IgD-negative memory B cell (primary cell): ENCODE data around the gene KCNQ1. TPM values are rescaled to one million over a fixed set of nuclear protein-coding genes. Genes with fewer than 3 reads are reported as not detected.

ENCODE experiments used
- H3K27ac Mint-ChIP-seq, 3 donors: one replicate each; pipeline ENCODE4 v1.8.0; 2020 to 2022; ENCODE audit warnings: mild to moderate bottlenecking in 3 of 3, mixed read lengths in 3 of 3, moderate library complexity in 1 of 3
- H3K27me3 Mint-ChIP-seq: one replicate; pipeline ENCODE4 v1.8.0; 2021; ENCODE audit warnings: mixed read lengths
- H3K36me3 Mint-ChIP-seq: one replicate; pipeline ENCODE4 v1.8.0; 2020; ENCODE audit warnings: mild to moderate bottlenecking, mixed read lengths
- H3K4me1 Mint-ChIP-seq, 3 donors: one replicate each; pipeline ENCODE4 v1.8.0; 2020 to 2022; ENCODE audit warnings: mixed read lengths in 3 of 3, mild to moderate bottlenecking in 1 of 3
- H3K4me3 Mint-ChIP-seq, 4 donors: one replicate each; pipeline ENCODE4 v1.8.0; 2020 to 2022; ENCODE audit warnings: mild to moderate bottlenecking in 4 of 4, mixed read lengths in 4 of 4, moderate library complexity in 3 of 4
- H3K9me3 Mint-ChIP-seq, 3 donors: one replicate each; pipeline ENCODE4 v1.8.0; 2020 to 2021; ENCODE audit warnings: mixed read lengths in 3 of 3, mild to moderate bottlenecking in 1 of 3
- polyA plus RNA-seq: library from polyadenylated mRNA; unstranded; fragments of 300-500 nt; fragmentation: Illumina TruSeq; gene quantifications from one replicate; pipeline ENCODE4 v1.2.3, GENCODE V29; 2021

The KCNQ1 gene
- polyA plus RNA-seq, 1 donor from 2014 or later: 20.5 TPM

- peaks cover 1% of the 10 kb centered on the region for H3K27me3 Mint-ChIP-seq
- no peak overlapping the region for H3K4me3 Mint-ChIP-seq
- H3K9me3 Mint-ChIP-seq: no peaks in the 10 kb centered on the region
- peaks cover 7% of the 10 kb centered on the region for H3K36me3 Mint-ChIP-seq
- peaks cover 0 to 4% (median 0%) of the 10 kb centered on the region in 3 donors for H3K4me1 Mint-ChIP-seq
- H3K27ac Mint-ChIP-seq: peak overlapping the region in 1 of 3 donors; percentile 45
These were observed 282.2 kb downstream of the KCNQ1 start for GRCh38 chr11:2726964-2727363.

- Mint-ChIP-seq H3K4me3 (no peak overlapping the region), H3K27me3 (peaks cover 1% of the 10 kb centered on the region), H3K36me3 (peaks cover 6% of the 10 kb centered on the region), H3K9me3 (no peaks in the 10 kb centered on the region), H3K4me1 (peaks cover 0 to 4% (median 0%) of the 10 kb centered on the region in 3 donors), H3K27ac (no peak overlapping the region)
These were observed 283.4 kb downstream of the KCNQ1 start for GRCh38 chr11:2728128-2728662.

GRCh38 chr11:2728663-2729332 is 284.0 kb downstream of the KCNQ1 start:
- H3K9me3 Mint-ChIP-seq: no peaks in the 10 kb centered on the region
- peak overlapping the region in 1 of 3 donors; percentile 27 for H3K27ac Mint-ChIP-seq
- H3K36me3 Mint-ChIP-seq: peaks cover 7% of the 10 kb centered on the region
- H3K27me3 Mint-ChIP-seq: peaks cover 1% of the 10 kb centered on the region
- H3K4me1 Mint-ChIP-seq: peaks cover 0 to 4% (median 0%) of the 10 kb centered on the region in 3 donors
- H3K4me3 Mint-ChIP-seq: no peak overlapping the region

GRCh38 chr11:2729841-2730240 is 285.0 kb downstream of the KCNQ1 start:
- Mint-ChIP-seq H3K4me1 (peaks cover 0 to 2% (median 0%) of the 10 kb centered on the region in 3 donors), H3K27ac (peak overlapping the region in 1 of 3 donors; percentile 53), H3K36me3 (peaks cover 5% of the 10 kb centered on the region), H3K9me3 (no peaks in the 10 kb centered on the region), H3K4me3 (no peak overlapping the region), H3K27me3 (no peaks in the 10 kb centered on the region)

GRCh38 chr11:2730272-2731129 is 285.7 kb downstream of the KCNQ1 start:
- H3K36me3 Mint-ChIP-seq: peaks cover 5% of the 10 kb centered on the region
- H3K27me3 Mint-ChIP-seq: no peaks in the 10 kb centered on the region
- H3K4me1 Mint-ChIP-seq: peaks cover 0 to 2% (median 0%) of the 10 kb centered on the region in 3 donors
- no peak overlapping the region for H3K4me3 Mint-ChIP-seq
- no peaks in the 10 kb centered on the region for H3K9me3 Mint-ChIP-seq
- H3K27ac Mint-ChIP-seq: no peak overlapping the region

GRCh38 chr11:2731130-2732125 is 286.6 kb downstream of the KCNQ1 start:
- Mint-ChIP-seq H3K4me3 (no peak overlapping the region), H3K36me3 (peaks cover 5% of the 10 kb centered on the region), H3K9me3 (no peaks in the 10 kb centered on the region), H3K27ac (no peak overlapping the region), H3K4me1 (peaks cover 0 to 4% (median 0%) of the 10 kb centered on the region in 3 donors), H3K27me3 (no peaks in the 10 kb centered on the region)

- peaks cover 5% of the 10 kb centered on the region for H3K36me3 Mint-ChIP-seq
- H3K9me3 Mint-ChIP-seq: no peaks in the 10 kb centered on the region
- H3K4me3 Mint-ChIP-seq: no peak overlapping the region
- H3K27ac Mint-ChIP-seq: no peak overlapping the region
- no peaks in the 10 kb centered on the region for H3K27me3 Mint-ChIP-seq
- H3K4me1 Mint-ChIP-seq: peaks cover 0 to 4% (median 0%) of the 10 kb centered on the region in 3 donors
These were observed 287.6 kb downstream of the KCNQ1 start for GRCh38 chr11:2732261-2732939.

GRCh38 chr11:2732940-2733628 is 288.3 kb downstream of the KCNQ1 start:
- Mint-ChIP-seq H3K9me3 (no peaks in the 10 kb centered on the region), H3K4me3 (no peak overlapping the region), H3K4me1 (peaks cover 0 to 4% (median 0%) of the 10 kb centered on the region in 3 donors), H3K36me3 (peaks cover 5% of the 10 kb centered on the region), H3K27me3 (no peaks in the 10 kb centered on the region), H3K27ac (peak overlapping the region in 1 of 3 donors; percentile 47)

GRCh38 chr11:2734181-2735052 is 289.6 kb downstream of the KCNQ1 start:
- Mint-ChIP-seq H3K9me3 (no peaks in the 10 kb centered on the region), H3K4me1 (peaks cover 0 to 2% (median 0%) of the 10 kb centered on the region in 3 donors), H3K27me3 (no peaks in the 10 kb centered on the region), H3K27ac (no peak overlapping the region), H3K4me3 (no peak overlapping the region), H3K36me3 (peaks cover 5% of the 10 kb centered on the region)

GRCh38 chr11:2735053-2735589 is 290.3 kb downstream of the KCNQ1 start:
- H3K9me3 Mint-ChIP-seq: no peaks in the 10 kb centered on the region
- no peak overlapping the region for H3K4me3 Mint-ChIP-seq
- peaks cover 2% of the 10 kb centered on the region for H3K36me3 Mint-ChIP-seq
- peaks cover 0 to 2% (median 0%) of the 10 kb centered on the region in 3 donors for H3K4me1 Mint-ChIP-seq
- H3K27me3 Mint-ChIP-seq: no peaks in the 10 kb centered on the region
- no peak overlapping the region for H3K27ac Mint-ChIP-seq

GRCh38 chr11:2736577-2737225 is 291.9 kb downstream of the KCNQ1 start:
- H3K4me1 Mint-ChIP-seq: peaks cover 0 to 2% (median 0%) of the 10 kb centered on the region in 3 donors

GRCh38 chr11:2737226-2737590 is 292.4 kb downstream of the KCNQ1 start:
- no peaks in the 10 kb centered on the region for H3K9me3 Mint-ChIP-seq
- peaks cover 0 to 2% (median 0%) of the 10 kb centered on the region in 3 donors for H3K4me1 Mint-ChIP-seq
- H3K36me3 Mint-ChIP-seq: peaks cover 2% of the 10 kb centered on the region
- H3K4me3 Mint-ChIP-seq: no peak overlapping the region
- H3K27me3 Mint-ChIP-seq: no peaks in the 10 kb centered on the region
- H3K27ac Mint-ChIP-seq: no peak overlapping the region

More at GRCh38 chr11:2736577-2737225, 291.9 kb downstream of the KCNQ1 start:
- no peaks in the 10 kb centered on the region for H3K9me3 Mint-ChIP-seq
- peaks cover 2% of the 10 kb centered on the region for H3K36me3 Mint-ChIP-seq
- no peaks in the 10 kb centered on the region for H3K27me3 Mint-ChIP-seq
- no peak overlapping the region for H3K27ac Mint-ChIP-seq
- H3K4me3 Mint-ChIP-seq: no peak overlapping the region
